HepG2 (cell line): ENCODE results near the gene PRSS33. TPM values are rescaled to one million over a fixed set of nuclear protein-coding genes. Genes with fewer than 3 reads are reported as not detected.
A peak's percentile ranks its signal among the peaks of the same experiment; 100 is the strongest.

Source experiments
- BATF2 ChIP-seq: sonication (generic); formaldehyde crosslinking; IDR thresholded peaks from 2 replicates; pipeline ENCODE4 v1.8.0; 2022; ENCODE audit warnings: mild to moderate bottlenecking, missing genetic modification reagents, moderate library complexity
- FOXO1 ChIP-seq: sonication (generic); formaldehyde crosslinking; IDR thresholded peaks from 2 replicates; pipeline ENCODE4 v1.4.0; 2020; ENCODE audit warnings: missing genetic modification reagents
- FOXP1 ChIP-seq, 2 experiments: fragments of 450-650 bp in 1 of 2; IDR thresholded peaks; 2 replicates each; pipeline ENCODE4 v1.6.1; 2017 to 2018; ENCODE audit warnings: antibody characterized with exemption in 1 of 2
- HNF4G ChIP-seq, 2 experiments: sonication (generic) in 1 of 2; formaldehyde crosslinking in 1 of 2; IDR thresholded peaks; 2 replicates each; pipeline versions ENCODE4 v1.4.0 to v1.6.1; 2011 to 2020; ENCODE audit warnings: borderline replicate concordance in 2 of 2, low read depth in 2 of 2, mild to moderate bottlenecking in 2 of 2, low read length in 1 of 2, missing genetic modification reagents in 1 of 2, moderate library complexity in 1 of 2
- KDM6A ChIP-seq: IDR thresholded peaks from 2 replicates; pipeline ENCODE4 v1.6.1; 2016; ENCODE audit warnings: low read depth
- MAX ChIP-seq: IDR thresholded peaks from 2 replicates; pipeline ENCODE4 v1.6.1; 2012; ENCODE audit warnings: inconsistent platforms
- MXD4 ChIP-seq: IDR thresholded peaks from 2 replicates; pipeline ENCODE4 v1.6.1; 2016; ENCODE audit warnings: mild to moderate bottlenecking, missing biosample characterization, missing genetic modification reagents
- NFATC3 ChIP-seq: sonication (generic); formaldehyde crosslinking; IDR thresholded peaks from 2 replicates; pipeline ENCODE4 v1.5.1; 2020; ENCODE audit warnings: mild to moderate bottlenecking, missing genetic modification reagents
- NR2F2 ChIP-seq: IDR thresholded peaks from 2 replicates; pipeline ENCODE4 v1.6.1; 2012; ENCODE audit warnings: low read depth, inconsistent platforms, borderline replicate concordance
- NR3C1 ChIP-seq: sonication (generic); formaldehyde crosslinking; IDR thresholded peaks from 2 replicates; pipeline ENCODE4 v1.4.0; 2020; ENCODE audit warnings: missing genetic modification reagents
- SAP130 ChIP-seq: IDR thresholded peaks from 2 replicates; pipeline ENCODE4 v1.6.1; 2016; ENCODE audit warnings: low read depth
- SATB2 ChIP-seq: sonication (generic); formaldehyde crosslinking; IDR thresholded peaks from 2 replicates; pipeline ENCODE4 v1.5.0; 2020; ENCODE audit warnings: missing genetic modification reagents
- SETDB1 ChIP-seq: sonication (generic); formaldehyde crosslinking; IDR thresholded peaks from 2 replicates; pipeline ENCODE4 v1.5.1; 2020; ENCODE audit warnings: missing genetic modification reagents, mild to moderate bottlenecking, borderline replicate concordance
- SRY ChIP-seq: sonication (generic); formaldehyde crosslinking; IDR thresholded peaks from 2 replicates; pipeline ENCODE4 v1.8.0; 2022; ENCODE audit warnings: mild to moderate bottlenecking, missing genetic modification reagents
- THAP11 ChIP-seq: IDR thresholded peaks from 2 replicates; pipeline ENCODE4 v1.6.1; 2016; ENCODE audit warnings: missing biosample characterization, missing genetic modification reagents
- WIZ ChIP-seq: sonication (generic); formaldehyde crosslinking; IDR thresholded peaks from 2 replicates; pipeline ENCODE4 v1.5.1; 2020; ENCODE audit warnings: mild to moderate bottlenecking, missing genetic modification reagents
- XRCC5 ChIP-seq: fragments of 200-400 bp; formaldehyde crosslinking; optimal IDR thresholded peaks from 2 replicates; pipeline ENCODE3; 2017; ENCODE audit warnings: mild to moderate bottlenecking, low read length
- ZBTB44 ChIP-seq: sonication (generic); formaldehyde crosslinking; IDR thresholded peaks from 2 replicates; pipeline ENCODE4 v1.4.0; 2020; ENCODE audit warnings: missing genetic modification reagents
- ZFX ChIP-seq: sonication (generic); formaldehyde crosslinking; IDR thresholded peaks from 2 replicates; pipeline ENCODE4 v1.4.0; 2020; ENCODE audit warnings: mild to moderate bottlenecking, low read depth, missing genetic modification reagents, moderate library complexity
- ZNF230 ChIP-seq: sonication (generic); formaldehyde crosslinking; IDR thresholded peaks from 2 replicates; pipeline ENCODE4 v1.4.0; 2020; ENCODE audit warnings: mild to moderate bottlenecking, missing genetic modification reagents
- ZNF496 ChIP-seq: sonication (generic); formaldehyde crosslinking; IDR thresholded peaks from 2 replicates; pipeline ENCODE4 v1.8.1; 2023; ENCODE audit warnings: mild to moderate bottlenecking, moderate library complexity, missing genetic modification reagents; ENCODE audit not compliant: insufficient replicate concordance
- ZNF567 ChIP-seq: sonication (generic); formaldehyde crosslinking; IDR thresholded peaks from 2 replicates; pipeline ENCODE4 v1.8.1; 2023; ENCODE audit warnings: mild to moderate bottlenecking, missing genetic modification reagents, borderline replicate concordance
- ZNF883 ChIP-seq: sonication (generic); formaldehyde crosslinking; IDR thresholded peaks from 2 replicates; pipeline ENCODE4 v1.5.1; 2020; ENCODE audit warnings: mild to moderate bottlenecking, missing genetic modification reagents; ENCODE audit errors: not compliant biosample characterization
- polyA plus RNA-seq, 8 experiments: library from polyadenylated mRNA; depleted of rRNA in 3 of 8; stranded (reverse) in 7 of 8; unstranded in 1 of 8; fragments of >200 nt; fragmentation: Illumina TruSeq in 4 of 8; extraction: Trizol in 4 of 8; gene quantifications; 2 replicates each; pipeline versions ENCODE4 v1.2.1 to v1.2.3, GENCODE V29; 2011 to 2016; ENCODE audit warnings: low read depth in 4 of 8, missing spikeins in 1 of 8, mixed read lengths in 1 of 8; ENCODE audit not compliant: insufficient read depth in 1 of 8
- total RNA-seq, 5 experiments: library from RNA; depleted of rRNA; stranded (reverse); fragments of >200 nt; fragmentation: Illumina TruSeq; extraction: Trizol; gene quantifications; 2 replicates each; pipeline ENCODE4 v1.2.3, GENCODE V29; 2016; ENCODE audit warnings: low read depth in 1 of 5
- TF ChIP-seq, protein P1 (sequence below): sonication (generic); formaldehyde crosslinking; IDR thresholded peaks from 2 replicates; pipeline ENCODE4 v1.5.1; 2020; ENCODE audit warnings: missing genetic modification reagents, mild to moderate bottlenecking, borderline replicate concordance
- TF ChIP-seq, protein P2 (sequence below): IDR thresholded peaks from 2 replicates; pipeline ENCODE4 v1.6.1; 2016; ENCODE audit warnings: low read depth, borderline replicate concordance

The PRSS33 gene
- total and polyA plus RNA-seq, 2 of the 13 experiments (the other 11 are each of a cell fraction or from before 2014, with no cell fraction given) = not detected

GRCh38 chr16:2752850-2753732 is 34.3 kb downstream of the PRSS33 start (continued):
- TF ChIP-seq HNF4G (IDR thresholded peaks at IDR 0.05; ENCODE audit: borderline replicate concordance, low read depth, low read length) (no peak), HNF4G (CRISPR knock-in tag; IDR thresholded peaks at IDR 0.05; ENCODE audit: borderline replicate concordance, low read depth) (no peak), ZBTB44 (no peak), NR3C1 (CRISPR knock-in tag) (no peak), SAP130 (peak; percentile 28; the same call in 1 of the 2 replicates), THAP11 (no peak), ZFX (CRISPR knock-in tag) (no peak), SATB2 (no peak), ZNF496 (CRISPR knock-in tag) (no peak), XRCC5 (no peak), MXD4 (CRISPR knock-in tag) (no peak), NR2F2 (no peak), ZNF883 (CRISPR knock-in tag) (no peak), ZNF230 (CRISPR knock-in tag) (no peak), FOXP1 (IDR thresholded peaks at IDR 0.05) (no peak), FOXP1 (CRISPR knock-in tag; IDR thresholded peaks at IDR 0.05) (no peak), SETDB1 (CRISPR knock-in tag) (no peak), BATF2 (CRISPR knock-in tag) (no peak; the same call in 1 of the 2 replicates), KDM6A (no peak), ZNF567 (CRISPR knock-in tag) (no peak), FOXO1 (CRISPR knock-in tag) (no peak), SRY (peak; percentile 8; the same call in 1 of the 2 replicates), NFATC3 (no peak), WIZ (CRISPR knock-in tag) (no peak), MAX (peak; percentile 73)
- TF ChIP-seq, protein P1, sequence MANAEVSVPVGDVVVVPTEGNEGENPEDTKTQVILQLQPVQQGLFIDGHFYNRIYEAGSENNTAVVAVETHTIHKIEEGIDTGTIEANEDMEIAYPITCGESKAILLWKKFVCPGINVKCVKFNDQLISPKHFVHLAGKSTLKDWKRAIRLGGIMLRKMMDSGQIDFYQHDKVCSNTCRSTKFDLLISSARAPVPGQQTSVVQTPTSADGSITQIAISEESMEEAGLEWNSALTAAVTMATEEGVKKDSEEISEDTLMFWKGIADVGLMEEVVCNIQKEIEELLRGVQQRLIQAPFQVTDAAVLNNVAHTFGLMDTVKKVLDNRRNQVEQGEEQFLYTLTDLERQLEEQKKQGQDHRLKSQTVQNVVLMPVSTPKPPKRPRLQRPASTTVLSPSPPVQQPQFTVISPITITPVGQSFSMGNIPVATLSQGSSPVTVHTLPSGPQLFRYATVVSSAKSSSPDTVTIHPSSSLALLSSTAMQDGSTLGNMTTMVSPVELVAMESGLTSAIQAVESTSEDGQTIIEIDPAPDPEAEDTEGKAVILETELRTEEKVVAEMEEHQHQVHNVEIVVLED = no peak
- TF ChIP-seq, protein P2, sequence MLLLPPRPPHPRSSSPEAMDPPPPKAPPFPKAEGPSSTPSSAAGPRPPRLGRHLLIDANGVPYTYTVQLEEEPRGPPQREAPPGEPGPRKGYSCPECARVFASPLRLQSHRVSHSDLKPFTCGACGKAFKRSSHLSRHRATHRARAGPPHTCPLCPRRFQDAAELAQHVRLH (CRISPR knock-in tag) = no peak
